HEK293 (cell line): ENCODE results near the gene ADAMTS2.

ENCODE experiments used
- CTCF ChIA-PET: fragments of 350-600 bp; formaldehyde crosslinking; extraction: SDS; loops from one replicate; lab custom pipeline; 2021; ENCODE audit warnings: antibody characterized with exemption; lab: Yijun Ruan, JAX
- POLR2A ChIA-PET: fragments of 300-600 bp; formaldehyde crosslinking; extraction: SDS; loops from one replicate; lab custom pipeline; 2020; ENCODE audit warnings: antibody characterized with exemption, inconsistent platforms; lab: Yijun Ruan, JAX
- H3K27ac ChIP-seq: fragments of 200-500 bp; sonication (Bioruptor generic); 2 replicates; pipeline ENCODE4 v1.5.1; 2014; ENCODE audit warnings: low read depth, low read length, control low read depth, inconsistent platforms; ENCODE audit errors: extremely low read depth
- H3K36me3 ChIP-seq, 2 experiments: fragments of 200-500 bp in 1 of 2; sonication (Bioruptor generic) in 1 of 2; 1 replicate in 1 of 2; 2 replicates in 1 of 2; pipeline ENCODE4 v1.5.1; 2014 to 2017; ENCODE audit warnings: inconsistent platforms in 2 of 2, low read length in 2 of 2; ENCODE audit not compliant: control insufficient read depth in 2 of 2, insufficient read depth in 1 of 2
- H3K4me1 ChIP-seq: fragments of 200-500 bp; sonication (Bioruptor generic); 2 replicates; pipeline ENCODE4 v1.5.1; 2014; ENCODE audit warnings: mild to moderate bottlenecking, low read length, inconsistent platforms; ENCODE audit not compliant: control insufficient read depth, insufficient read depth
- H3K4me3 ChIP-seq: 2 replicates; pipeline ENCODE4 v1.5.1; 2011; ENCODE audit warnings: low read depth, mild to moderate bottlenecking, control low read depth, low read length, moderate library complexity
- H3K9me3 ChIP-seq: fragments of 200-500 bp; sonication (Bioruptor generic); 2 replicates; pipeline ENCODE4 v1.5.1; 2014; ENCODE audit warnings: low read depth, low read length, inconsistent platforms; ENCODE audit not compliant: control insufficient read depth, insufficient read depth
- IKZF3 ChIP-seq: fragments of 450-650 bp; IDR thresholded peaks from 2 replicates; pipeline ENCODE4 v1.5.0; 2018; ENCODE audit warnings: missing biosample characterization, mild to moderate bottlenecking, missing genetic modification characterization, moderate library complexity
- MYNN ChIP-seq: fragments of 450-650 bp; formaldehyde crosslinking; IDR thresholded peaks from 2 replicates; pipeline ENCODE4 v1.5.1; 2016; ENCODE audit warnings: missing biosample characterization, missing genetic modification characterization, borderline replicate concordance
- RBAK ChIP-seq: fragments of 450-650 bp; formaldehyde crosslinking; IDR thresholded peaks from 2 replicates; pipeline ENCODE4 v1.5.1; 2016; ENCODE audit warnings: missing biosample characterization, missing genetic modification characterization
- ZBTB26 ChIP-seq: fragments of 450-650 bp; formaldehyde crosslinking; optimal IDR thresholded peaks from 2 replicates; pipeline ENCODE3; 2016; ENCODE audit warnings: missing biosample characterization, mild to moderate bottlenecking, missing genetic modification characterization
- ZNF10 ChIP-seq: fragments of 450-650 bp; formaldehyde crosslinking; IDR thresholded peaks from 2 replicates; pipeline ENCODE4 v1.5.1; 2017; ENCODE audit warnings: missing biosample characterization, missing genetic modification characterization
- ZNF155 ChIP-seq: fragments of 450-650 bp; formaldehyde crosslinking; IDR thresholded peaks from 2 replicates; pipeline ENCODE4 v1.5.1; 2016; ENCODE audit warnings: missing biosample characterization, missing genetic modification characterization
- ZNF16 ChIP-seq: fragments of 450-650 bp; formaldehyde crosslinking; IDR thresholded peaks from 2 replicates; pipeline ENCODE4 v1.5.1; 2016; ENCODE audit warnings: low read depth, missing biosample characterization, missing genetic modification characterization
- ZNF175 ChIP-seq: fragments of 450-650 bp; formaldehyde crosslinking; IDR thresholded peaks from 2 replicates; pipeline ENCODE4 v1.5.1; 2016; ENCODE audit warnings: missing biosample characterization, missing genetic modification characterization
- ZNF19 ChIP-seq: fragments of 450-650 bp; formaldehyde crosslinking; IDR thresholded peaks from 2 replicates; pipeline ENCODE4; 2016; ENCODE audit warnings: missing biosample characterization, missing genetic modification characterization, low read depth
- ZNF2 ChIP-seq: fragments of 450-650 bp; formaldehyde crosslinking; IDR thresholded peaks from 2 replicates; pipeline ENCODE4 v1.5.1; 2016; ENCODE audit warnings: missing biosample characterization, missing genetic modification characterization
- ZNF221 ChIP-seq: fragments of 450-650 bp; formaldehyde crosslinking; IDR thresholded peaks from 2 replicates; pipeline ENCODE4 v1.5.1; 2017; ENCODE audit warnings: missing biosample characterization, missing genetic modification characterization, borderline replicate concordance
- ZNF24 ChIP-seq: fragments of 450-650 bp; formaldehyde crosslinking; IDR thresholded peaks from 2 replicates; pipeline ENCODE4 v1.5.1; 2016; ENCODE audit warnings: missing biosample characterization, missing genetic modification characterization
- ZNF404 ChIP-seq: fragments of 450-650 bp; formaldehyde crosslinking; IDR thresholded peaks from 2 replicates; pipeline ENCODE4 v1.5.1; 2017; ENCODE audit warnings: missing biosample characterization, missing genetic modification characterization
- ZNF660 ChIP-seq: fragments of 450-650 bp; IDR thresholded peaks from 2 replicates; pipeline ENCODE4 v1.5.1; 2018; ENCODE audit warnings: missing biosample characterization, mild to moderate bottlenecking, missing genetic modification characterization
- ZNF76 ChIP-seq: fragments of 450-650 bp; formaldehyde crosslinking; IDR thresholded peaks from 2 replicates; pipeline ENCODE4; 2016; ENCODE audit warnings: low read depth, missing biosample characterization, missing genetic modification characterization, borderline replicate concordance
- TF ChIP-seq, protein P1 (sequence below): fragments of 450-650 bp; formaldehyde crosslinking; IDR thresholded peaks from 2 replicates; pipeline ENCODE4 v1.5.1; 2016; ENCODE audit warnings: missing biosample characterization, missing genetic modification characterization
- TF ChIP-seq, protein P2 (sequence below): fragments of 450-650 bp; IDR thresholded peaks from 2 replicates; pipeline ENCODE4 v1.5.1; 2018; ENCODE audit warnings: missing biosample characterization, mild to moderate bottlenecking, missing genetic modification characterization

The ADAMTS2 gene

GRCh38 chr5:179328291-179328690 lies 17.0 kb downstream of the ADAMTS2 start:
- POLR2A ChIA-PET: no interaction called here
- no peak overlapping the region for H3K4me3 ChIP-seq
- TF ChIP-seq ZNF221 (tag by site-specific recombination) (no peak), ZBTB26 (tag by site-specific recombination) (no peak), ZNF10 (tag by site-specific recombination) (no peak), ZNF404 (tag by site-specific recombination) (no peak), MYNN (no peak), ZNF175 (tag by site-specific recombination) (no peak), RBAK (tag by site-specific recombination) (no peak), ZNF155 (tag by site-specific recombination) (no peak), ZNF76 (tag by site-specific recombination) (no peak), ZNF2 (no peak)
- TF ChIP-seq, protein P1, sequence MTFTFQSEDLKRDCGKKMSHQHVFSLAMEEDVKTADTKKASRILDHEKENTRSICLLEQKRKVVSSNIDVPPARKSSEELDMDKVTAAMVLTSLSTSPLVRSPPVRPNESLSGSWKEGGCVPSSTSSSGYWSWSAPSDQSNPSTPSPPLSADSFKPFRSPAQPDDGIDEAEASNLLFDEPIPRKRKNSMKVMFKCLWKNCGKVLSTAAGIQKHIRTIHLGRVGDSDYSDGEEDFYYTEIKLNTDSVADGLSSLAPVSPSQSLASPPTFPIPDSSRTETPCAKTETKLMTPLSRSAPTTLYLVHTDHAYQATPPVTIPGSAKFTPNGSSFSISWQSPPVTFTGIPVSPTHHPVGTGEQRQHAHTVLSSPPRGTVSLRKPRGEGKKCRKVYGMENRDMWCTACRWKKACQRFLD (tag by site-specific recombination): no peak
- TF ChIP-seq, protein P2, sequence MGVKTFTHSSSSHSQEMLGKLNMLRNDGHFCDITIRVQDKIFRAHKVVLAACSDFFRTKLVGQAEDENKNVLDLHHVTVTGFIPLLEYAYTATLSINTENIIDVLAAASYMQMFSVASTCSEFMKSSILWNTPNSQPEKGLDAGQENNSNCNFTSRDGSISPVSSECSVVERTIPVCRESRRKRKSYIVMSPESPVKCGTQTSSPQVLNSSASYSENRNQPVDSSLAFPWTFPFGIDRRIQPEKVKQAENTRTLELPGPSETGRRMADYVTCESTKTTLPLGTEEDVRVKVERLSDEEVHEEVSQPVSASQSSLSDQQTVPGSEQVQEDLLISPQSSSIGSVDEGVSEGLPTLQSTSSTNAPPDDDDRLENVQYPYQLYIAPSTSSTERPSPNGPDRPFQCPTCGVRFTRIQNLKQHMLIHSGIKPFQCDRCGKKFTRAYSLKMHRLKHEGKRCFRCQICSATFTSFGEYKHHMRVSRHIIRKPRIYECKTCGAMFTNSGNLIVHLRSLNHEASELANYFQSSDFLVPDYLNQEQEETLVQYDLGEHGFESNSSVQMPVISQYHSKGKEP: no peak
- TF ChIP-seq, all 188 proteins: peak for 0
- H3K27ac ChIP-seq: no peak overlapping the region
- no peaks in the 10 kb centered on the region for H3K36me3 ChIP-seq
- no peaks in the 10 kb centered on the region for H3K4me1 ChIP-seq
- CTCF ChIA-PET: no interaction called here
- H3K9me3 ChIP-seq: no peaks in the 10 kb centered on the region

DNA sequence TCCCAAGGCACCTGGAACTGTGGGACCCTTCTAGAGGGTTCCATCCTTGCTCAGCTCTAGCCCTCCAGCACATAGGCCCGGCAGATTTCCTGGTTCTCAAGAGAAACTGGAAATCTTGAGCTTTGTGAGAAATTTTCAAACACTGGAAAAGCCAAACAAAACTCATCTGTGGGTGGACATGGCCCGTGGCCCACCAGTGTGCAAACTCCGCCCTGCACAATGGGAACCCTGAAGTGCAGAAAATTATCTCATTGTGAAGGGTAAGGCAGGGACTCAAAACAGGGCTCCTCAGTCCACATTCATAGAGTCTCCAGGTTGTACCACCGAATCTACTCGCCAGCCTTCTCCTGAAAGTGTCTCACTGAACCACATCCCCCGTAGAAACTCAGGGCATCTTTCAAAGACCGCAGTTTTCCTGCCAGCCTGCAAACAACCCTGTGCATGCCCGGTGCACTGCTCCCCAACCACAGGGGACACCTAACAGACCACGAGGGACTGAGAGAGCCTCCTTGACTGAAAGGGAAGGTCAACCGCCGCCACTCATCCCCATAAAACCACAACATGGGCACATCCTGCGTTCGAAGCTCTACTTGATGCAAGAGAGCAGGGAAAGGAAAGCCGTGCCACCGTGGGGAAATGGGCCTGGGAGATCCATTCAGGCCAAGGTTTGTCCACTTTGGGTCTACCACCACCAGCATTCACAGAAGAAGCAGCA lies 18.1 kb downstream of the ADAMTS2 start:
- no peak for TF ChIP-seq ZNF19 (tag by site-specific recombination)
- TF ChIP-seq, all 188 proteins: peak for 0
- ChIA-PET POLR2A (no interaction called here), CTCF (no interaction called here)
- Histone ChIP-seq H3K27ac (no peak overlapping the region), H3K4me1 (no peaks in the 10 kb centered on the region), H3K9me3 (no peaks in the 10 kb centered on the region), H3K4me3 (no peak overlapping the region), H3K36me3 (no peaks in the 10 kb centered on the region)

DNA sequence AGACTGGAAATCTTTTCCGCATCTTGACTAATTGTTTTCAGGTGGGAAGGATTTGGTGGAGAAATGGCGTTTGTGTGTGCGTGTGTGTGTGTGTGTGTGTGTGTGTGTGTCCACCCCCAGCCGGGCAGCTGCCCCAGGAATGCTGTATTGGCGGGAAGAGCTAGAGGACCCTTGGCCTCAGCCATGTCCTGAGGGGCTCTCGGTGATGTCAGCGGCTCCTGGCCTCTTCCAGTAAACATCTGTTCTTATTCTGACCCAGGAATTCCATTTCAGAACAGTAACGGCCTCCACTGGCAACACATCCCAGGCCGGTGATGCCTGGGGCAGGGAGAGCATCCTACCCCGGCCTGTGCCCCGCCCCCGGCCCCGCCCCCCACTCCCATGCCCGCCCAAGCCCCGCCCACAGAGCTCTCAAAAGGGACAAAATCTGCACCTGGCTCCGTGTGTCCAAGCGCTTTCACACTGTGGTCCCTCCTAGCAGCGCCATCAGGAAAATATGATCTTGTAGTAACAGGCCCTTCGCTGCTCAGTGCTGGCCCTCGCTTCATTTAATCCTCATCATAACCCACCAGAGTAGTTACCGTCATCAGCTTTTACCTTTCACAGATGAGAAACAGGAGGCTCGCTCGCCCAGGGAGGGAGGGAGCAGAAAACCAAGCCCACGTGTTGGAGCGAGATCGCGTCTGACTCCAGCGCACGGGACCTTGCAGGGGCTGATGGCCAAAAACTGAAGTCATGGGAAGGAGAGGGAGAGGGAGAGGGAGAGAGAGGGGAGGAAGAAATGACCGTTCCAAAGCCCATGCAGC lies 18.9 kb downstream of the ADAMTS2 start:
- Histone ChIP-seq H3K36me3 (no peaks in the 10 kb centered on the region), H3K27ac (no peak overlapping the region), H3K9me3 (no peaks in the 10 kb centered on the region), H3K4me1 (no peaks in the 10 kb centered on the region), H3K4me3 (no peak overlapping the region)
- CTCF ChIA-PET: interaction anchor here (0.7 kb wide), 1 partner anchor 13 kb away, joined by 3 read pairs; no protein-coding TSS in a partner anchor
- POLR2A ChIA-PET: no interaction called here
- TF ChIP-seq ZNF404 (tag by site-specific recombination) (no peak), ZNF660 (tag by site-specific recombination) (no peak), IKZF3 (no peak), ZNF16 (tag by site-specific recombination) (no peak), ZNF24 (tag by site-specific recombination) (no peak)
